DND-41 (cell line): ENCODE measurements around the gene DPP6.

Experiments
- EZH2 ChIP-seq: IDR thresholded peaks from 3 replicates; pipeline ENCODE4 v1.6.1; 2012; ENCODE audit warnings: borderline replicate concordance, low read depth, mild to moderate bottlenecking, moderate library complexity, low read length, inconsistent platforms; ENCODE audit not compliant: severe bottlenecking
- TF ChIP-seq, protein P1 (sequence below): IDR thresholded peaks from 2 replicates; pipeline ENCODE4 v1.5.1; 2012; ENCODE audit warnings: borderline replicate concordance, low read length, moderate library complexity, mild to moderate bottlenecking; ENCODE audit not compliant: poor library complexity, severe bottlenecking; ENCODE audit errors: extremely low read depth

DNA sequence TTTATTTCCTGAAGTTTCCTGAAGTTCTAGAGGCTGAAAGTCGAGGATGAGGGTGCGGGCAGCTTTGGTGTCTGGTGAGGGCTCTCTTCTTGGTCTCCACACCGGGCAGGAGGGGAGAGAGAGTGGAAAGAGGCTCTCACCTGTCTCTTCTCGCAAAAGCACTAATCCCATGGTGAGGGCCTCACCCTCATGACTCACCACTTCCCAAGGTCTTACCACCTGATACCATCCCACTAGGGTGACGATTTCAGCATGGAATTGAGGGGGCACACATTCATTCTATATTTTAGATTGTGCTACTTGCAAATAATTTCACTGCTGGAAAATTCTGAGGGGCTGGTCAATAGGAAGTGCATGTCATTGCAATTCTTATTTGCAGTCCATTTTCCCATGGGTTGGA lies 292.9 kb downstream of the DPP6 start:
- TF ChIP-seq, protein P1, sequence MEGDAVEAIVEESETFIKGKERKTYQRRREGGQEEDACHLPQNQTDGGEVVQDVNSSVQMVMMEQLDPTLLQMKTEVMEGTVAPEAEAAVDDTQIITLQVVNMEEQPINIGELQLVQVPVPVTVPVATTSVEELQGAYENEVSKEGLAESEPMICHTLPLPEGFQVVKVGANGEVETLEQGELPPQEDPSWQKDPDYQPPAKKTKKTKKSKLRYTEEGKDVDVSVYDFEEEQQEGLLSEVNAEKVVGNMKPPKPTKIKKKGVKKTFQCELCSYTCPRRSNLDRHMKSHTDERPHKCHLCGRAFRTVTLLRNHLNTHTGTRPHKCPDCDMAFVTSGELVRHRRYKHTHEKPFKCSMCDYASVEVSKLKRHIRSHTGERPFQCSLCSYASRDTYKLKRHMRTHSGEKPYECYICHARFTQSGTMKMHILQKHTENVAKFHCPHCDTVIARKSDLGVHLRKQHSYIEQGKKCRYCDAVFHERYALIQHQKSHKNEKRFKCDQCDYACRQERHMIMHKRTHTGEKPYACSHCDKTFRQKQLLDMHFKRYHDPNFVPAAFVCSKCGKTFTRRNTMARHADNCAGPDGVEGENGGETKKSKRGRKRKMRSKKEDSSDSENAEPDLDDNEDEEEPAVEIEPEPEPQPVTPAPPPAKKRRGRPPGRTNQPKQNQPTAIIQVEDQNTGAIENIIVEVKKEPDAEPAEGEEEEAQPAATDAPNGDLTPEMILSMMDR, result no peak
- TF ChIP-seq EZH2, result no peak
